ENCODE data around the gene SSNA1.

Gene SSNA1

GRCh38 chr9:137184881-137185660 is 3.4 kb upstream of the SSNA1 start:
- Histone ChIP-seq H3K9me3 (ENCODE audit: insufficient read depth, low read length) (no peaks in the 10 kb centered on the region), H3K4me3 (ENCODE audit: insufficient read length, low read depth) (no peak overlapping the region), H3K27me3 (ENCODE audit: insufficient read depth, insufficient read length) (no peaks in the 10 kb centered on the region), H3K4me1 (ENCODE audit: insufficient read depth, insufficient read length) (peaks cover 17% of the 10 kb centered on the region), H3K9ac (ENCODE audit: insufficient read length, low read depth) (no peak overlapping the region), H3K36me3 (ENCODE audit: insufficient read depth, insufficient read length, low read length) (peaks cover 82% of the 10 kb centered on the region)
- TF ChIP-seq ZNF274 (IDR thresholded peaks at IDR 0.05; ENCODE audit: low read depth, low read length) (no peak), SUZ12 (IDR thresholded peaks at IDR 0.05; ENCODE audit: extremely low read depth, insufficient read depth, insufficient read length) (no peak), YY1 (IDR thresholded peaks at IDR 0.05; ENCODE audit: insufficient read depth, insufficient read length) (no peak)
- no peak for DNase-seq (ENCODE audit: low read depth, low spot score)

GRCh38 chr9:137185921-137186320 is 2.6 kb upstream of the SSNA1 start:
- no peak for DNase-seq (ENCODE audit: low read depth, low spot score)
- no peak overlapping the region for H3K4me3 ChIP-seq (ENCODE audit: insufficient read length, low read depth)
- no peaks in the 10 kb centered on the region for H3K9me3 ChIP-seq (ENCODE audit: insufficient read depth, low read length)
- peak overlapping the region; percentile 8 for H3K9ac ChIP-seq (ENCODE audit: insufficient read length, low read depth)
- peaks cover 17% of the 10 kb centered on the region for H3K4me1 ChIP-seq (ENCODE audit: insufficient read depth, insufficient read length)
- TF ChIP-seq ZNF274 (IDR thresholded peaks at IDR 0.05; ENCODE audit: low read depth, low read length): no peak
- no peak for TF ChIP-seq YY1 (IDR thresholded peaks at IDR 0.05; ENCODE audit: insufficient read depth, insufficient read length)
- H3K27me3 ChIP-seq (ENCODE audit: insufficient read depth, insufficient read length): no peaks in the 10 kb centered on the region
- H3K36me3 ChIP-seq (ENCODE audit: insufficient read depth, insufficient read length, low read length): peaks cover 81% of the 10 kb centered on the region

GRCh38 chr9:137186385-137186784 is 2.1 kb upstream of the SSNA1 start:
- TF ChIP-seq ZNF274 (IDR thresholded peaks at IDR 0.05; ENCODE audit: low read depth, low read length) (no peak), SUZ12 (IDR thresholded peaks at IDR 0.05; ENCODE audit: extremely low read depth, insufficient read depth, insufficient read length) (no peak), YY1 (IDR thresholded peaks at IDR 0.05; ENCODE audit: insufficient read depth, insufficient read length) (no peak)
- no peaks in the 10 kb centered on the region for H3K9me3 ChIP-seq (ENCODE audit: insufficient read depth, low read length)
- peaks cover 17% of the 10 kb centered on the region for H3K4me1 ChIP-seq (ENCODE audit: insufficient read depth, insufficient read length)
- H3K36me3 ChIP-seq (ENCODE audit: insufficient read depth, insufficient read length, low read length): peaks cover 81% of the 10 kb centered on the region
- DNase-seq (ENCODE audit: low read depth, low spot score): no peak
- H3K27me3 ChIP-seq (ENCODE audit: insufficient read depth, insufficient read length): no peaks in the 10 kb centered on the region
- no peak overlapping the region for H3K4me3 ChIP-seq (ENCODE audit: insufficient read length, low read depth)
- peak overlapping the region; percentile 8 for H3K9ac ChIP-seq (ENCODE audit: insufficient read length, low read depth)

GRCh38 chr9:137187386-137187785 is 1.1 kb upstream of the SSNA1 start:
- Histone ChIP-seq H3K36me3 (ENCODE audit: insufficient read depth, insufficient read length, low read length) (peaks cover 84% of the 10 kb centered on the region), H3K9ac (ENCODE audit: insufficient read length, low read depth) (peak overlapping the region; percentile 98), H3K4me3 (ENCODE audit: insufficient read length, low read depth) (peak overlapping the region; percentile 95), H3K27me3 (ENCODE audit: insufficient read depth, insufficient read length) (no peaks in the 10 kb centered on the region), H3K9me3 (ENCODE audit: insufficient read depth, low read length) (no peaks in the 10 kb centered on the region), H3K4me1 (ENCODE audit: insufficient read depth, insufficient read length) (peaks cover 20% of the 10 kb centered on the region)
- TF ChIP-seq ZNF274 (IDR thresholded peaks at IDR 0.05; ENCODE audit: low read depth, low read length) (no peak), SUZ12 (IDR thresholded peaks at IDR 0.05; ENCODE audit: extremely low read depth, insufficient read depth, insufficient read length) (no peak), YY1 (IDR thresholded peaks at IDR 0.05; ENCODE audit: insufficient read depth, insufficient read length) (no peak)
- DNase-seq (ENCODE audit: low read depth, low spot score): no peak

GRCh38 chr9:137188086-137188489 is 388 bp upstream of the SSNA1 start:
- TF ChIP-seq YY1 (IDR thresholded peaks at IDR 0.05; ENCODE audit: insufficient read depth, insufficient read length) (no peak), ZNF274 (IDR thresholded peaks at IDR 0.05; ENCODE audit: low read depth, low read length) (no peak), SUZ12 (IDR thresholded peaks at IDR 0.05; ENCODE audit: extremely low read depth, insufficient read depth, insufficient read length) (no peak)
- H3K27me3 ChIP-seq (ENCODE audit: insufficient read depth, insufficient read length): no peaks in the 10 kb centered on the region
- no peaks in the 10 kb centered on the region for H3K9me3 ChIP-seq (ENCODE audit: insufficient read depth, low read length)
- H3K4me1 ChIP-seq (ENCODE audit: insufficient read depth, insufficient read length): peaks cover 23% of the 10 kb centered on the region
- no peak for DNase-seq (ENCODE audit: low read depth, low spot score)
- peak overlapping the region; percentile 95 for H3K4me3 ChIP-seq (ENCODE audit: insufficient read length, low read depth)
- H3K36me3 ChIP-seq (ENCODE audit: insufficient read depth, insufficient read length, low read length): peaks cover 84% of the 10 kb centered on the region
- H3K9ac ChIP-seq (ENCODE audit: insufficient read length, low read depth): peak overlapping the region; percentile 98

- H3K4me3 ChIP-seq (ENCODE audit: insufficient read length, low read depth): peak overlapping the region; percentile 95
- H3K9me3 ChIP-seq (ENCODE audit: insufficient read depth, low read length): no peaks in the 10 kb centered on the region
- peaks cover 33% of the 10 kb centered on the region for H3K4me1 ChIP-seq (ENCODE audit: insufficient read depth, insufficient read length)
- peaks cover 75% of the 10 kb centered on the region for H3K36me3 ChIP-seq (ENCODE audit: insufficient read depth, insufficient read length, low read length)
- H3K9ac ChIP-seq (ENCODE audit: insufficient read length, low read depth): peak overlapping the region; percentile 98
- no peak for DNase-seq (ENCODE audit: low read depth, low spot score)
- H3K27me3 ChIP-seq (ENCODE audit: insufficient read depth, insufficient read length): no peaks in the 10 kb centered on the region
- no peak for TF ChIP-seq SUZ12 (IDR thresholded peaks at IDR 0.05; ENCODE audit: extremely low read depth, insufficient read depth, insufficient read length)
- TF ChIP-seq ZNF274 (IDR thresholded peaks at IDR 0.05; ENCODE audit: low read depth, low read length): no peak
- no peak for TF ChIP-seq YY1 (IDR thresholded peaks at IDR 0.05; ENCODE audit: insufficient read depth, insufficient read length)
Observed at GRCh38 chr9:137189297-137190295, 1.1 kb downstream of the SSNA1 start.
